Heart left ventricle (tissue), 16 donors: Measurements from ENCODE around the gene EPHB1. TPM values are rescaled to one million over a fixed set of nuclear protein-coding genes. Genes with fewer than 3 reads are reported as not detected.

Experiments used
- ATAC-seq, 4 donors: fragments of 200-7000 bp; cut with Tn5 transposase; one replicate each; pipeline ENCODE4 v1.9.1; 2020 to 2022; ENCODE audit warnings: moderate library complexity in 4 of 4, mild to moderate bottlenecking in 3 of 4, moderate number of reproducible peaks in 1 of 4
- DNase-seq, 5 donors: peaks; one replicate each; pipeline ENCODE4 v3.0.0-alpha.2; 2020
- H3K27ac ChIP-seq, 12 donors: fragments of 200-600 bp; sonication (generic) in 4 of 12; one replicate each; pipeline versions ENCODE4 v1.5.0 to v1.8.0; 2016 to 2022; ENCODE audit warnings: mild to moderate bottlenecking in 2 of 12
- H3K27me3 ChIP-seq, 9 donors: fragments of 200-600 bp; sonication (generic) in 2 of 9; one replicate each; pipeline versions ENCODE4 v1.5.1 to v1.8.0; 2016 to 2022; ENCODE audit warnings: mild to moderate bottlenecking in 3 of 9
- H3K36me3 ChIP-seq, 9 donors: fragments of 200-600 bp; sonication (generic) in 2 of 9; one replicate each; pipeline versions ENCODE4 v1.5.0 to v1.8.0; 2018 to 2022; ENCODE audit warnings: mild to moderate bottlenecking in 2 of 9
- H3K4me1 ChIP-seq, 12 donors: fragments of 200-600 bp; sonication (generic) in 4 of 12; one replicate each; pipeline versions ENCODE4 v1.5.0 to v1.8.0; 2016 to 2022; ENCODE audit warnings: mild to moderate bottlenecking in 3 of 12
- H3K4me3 ChIP-seq, 12 donors: fragments of 200-600 bp; sonication (generic) in 4 of 12; one replicate each; pipeline versions ENCODE4 v1.5.0 to v1.8.0; 2017 to 2022; ENCODE audit warnings: mild to moderate bottlenecking in 9 of 12, moderate library complexity in 4 of 12
- H3K9me3 ChIP-seq, 12 donors: fragments of 200-600 bp; sonication (generic) in 4 of 12; one replicate each; pipeline versions ENCODE4 v1.5.0 to v1.8.0; 2016 to 2022; ENCODE audit warnings: mild to moderate bottlenecking in 1 of 12
- CTCF ChIP-seq, 12 donors: fragments of 200-600 bp; sonication (generic) in 4 of 12; IDR thresholded peaks; one replicate each; pipeline versions ENCODE4 v1.5.0 to v1.8.0; 2018 to 2022; ENCODE audit warnings: antibody characterized with exemption in 12 of 12, mild to moderate bottlenecking in 5 of 12
- POLR2A ChIP-seq, 2 donors: fragments of 450-650 bp; IDR thresholded peaks; one replicate each; pipeline ENCODE4 v1.6.1; 2017; ENCODE audit warnings: antibody characterized with exemption in 2 of 2, mild to moderate bottlenecking in 2 of 2, moderate library complexity in 2 of 2
- WGBS, 4 donors: extraction: QIAGEN DNeasy Blood & Tissue Kit in 2 of 4; methylation state at CpG; one replicate each; pipeline versions ENCODE4 v1.1.5 to v1.1.7; 2013 to 2018; 5-methylcytosine and 5-hydroxymethylcytosine counted together
- intact Hi-C, 10 donors: fragments of 100-400 bp; cut with DNase I; formaldehyde crosslinking; loops; one replicate each; pipeline versions ENCODE4 v1.11.1 to v1.14.2; 2022
- polyA plus RNA-seq, 2 donors: library from polyadenylated mRNA; stranded (reverse); fragments of 200-250 nt; gene quantifications; one replicate each; pipeline ENCODE4 v1.2.3, GENCODE V29; 2013
- total RNA-seq, 9 donors: library from RNA; depleted of rRNA in 2 of 9; stranded (reverse); fragments of >200 nt in 2 of 9; fragmentation: NEBNext Ultra II Directional in 3 of 9; extraction: Animal tissue kit (Norgen Biotek cat#: 25700) in 3 of 9; gene quantifications; one replicate each; pipeline versions ENCODE4 v1.1.0 to v1.2.4, GENCODE V29; 2016 to 2023
- donor health status: ischemic (EF 13 %, LVEDD 7.1; RV severe dilation, severe dysfunction).
- donor health status: healthy with polysubstance abuse.
- donor health status: DM: no; HTN: yes; CAD: no.
- donor health status: DM: no; HTN: no; CAD: no.
- donor health status: ischemic (EF 25% LVEDD 6.9; RV normal size, moderate dysfunction).
- donor health status: ischemic (EF 25% LVEDD 5.7; RV mildly dilated, moderate dysfunction).
- donor health status: healthy.
- donor health status: DM: yes; HTN: yes; CAD: no.
- donor health status: ischemic (EF 35%, LVEDD 5.7; RV mildly dilated, moderate dysfunction).
- donor health status: nonischemic (EF 11% LVEDD 7.7; RV severe dilation, severe dysfunction).
- donor health status: DM: yes; HTN: yes; CAD: no.
- donor health status: PGD.
- donor health status: ischemic (EF 29% LVEDD 5.4; RV normal size, mild dysfunction).
- donor health status: nonischemic (EF 23%, LVEDD 6.1; RV moderate dilation, normal function).

Gene EPHB1
- total and polyA plus RNA-seq, 11 donors = 0.31 to 2.2 (median 1.1) TPM

GRCh38 chr3:135172191-135172869, 377.3 kb downstream of the EPHB1 start:
- TF ChIP-seq POLR2A (IDR thresholded peaks at IDR 0.05) (no peak), CTCF (IDR thresholded peaks at IDR 0.05) (no peak)
- Histone ChIP-seq H3K36me3 (no peaks in the 10 kb centered on the region), H3K9me3 (no peaks in the 10 kb centered on the region), H3K27me3 (peaks cover 0 to 1% (median 0%) of the 10 kb centered on the region in 9 donors), H3K27ac (no peak overlapping the region), H3K4me1 (no peaks in the 10 kb centered on the region), H3K4me3 (no peak overlapping the region)
- DNase-seq (no peak), ATAC-seq (no peak)
- intact Hi-C loops = no loop called here
- WGBS, 4 donors = 82 to 92% (median 83%) methylated on average over 3 of the region's 3 CpGs

GRCh38 chr3:135175728-135176277, 380.7 kb downstream of the EPHB1 start:
- intact Hi-C loops = no loop called here
- Histone ChIP-seq H3K27me3 (peaks cover 0 to 3% (median 0%) of the 10 kb centered on the region in 9 donors), H3K4me1 (no peaks in the 10 kb centered on the region), H3K27ac (no peak overlapping the region), H3K9me3 (no peaks in the 10 kb centered on the region), H3K4me3 (no peak overlapping the region), H3K36me3 (no peaks in the 10 kb centered on the region)
- no peak for ATAC-seq
- WGBS, 4 donors = 77 to 80% (median 79%) methylated on average over 5 of the region's 5 CpGs
- no peak for DNase-seq
- no peak for TF ChIP-seq POLR2A (IDR thresholded peaks at IDR 0.05)
- TF ChIP-seq CTCF (IDR thresholded peaks at IDR 0.05) = no peak

GRCh38 chr3:135176881-135177280, 381.8 kb downstream of the EPHB1 start:
- TF ChIP-seq POLR2A (IDR thresholded peaks at IDR 0.05) (no peak), CTCF (IDR thresholded peaks at IDR 0.05) (no peak)

GRCh38 chr3:135178566-135178965, 383.5 kb downstream of the EPHB1 start:
- Histone ChIP-seq H3K27me3 (peaks cover 0 to 3% (median 0%) of the 10 kb centered on the region in 9 donors), H3K4me3 (no peak overlapping the region), H3K27ac (no peak overlapping the region), H3K36me3 (no peaks in the 10 kb centered on the region), H3K9me3 (peaks cover 0 to 3% (median 0%) of the 10 kb centered on the region in 12 donors), H3K4me1 (no peaks in the 10 kb centered on the region)
- WGBS, 4 donors = 84 to 89% (median 86%) methylated on average over 2 of the region's 2 CpGs
- TF ChIP-seq CTCF (IDR thresholded peaks at IDR 0.05) = no peak
- TF ChIP-seq POLR2A (IDR thresholded peaks at IDR 0.05) = no peak
- no peak for ATAC-seq
- intact Hi-C loops = no loop called here
- no peak for DNase-seq

More at GRCh38 chr3:135176881-135177280, 381.8 kb downstream of the EPHB1 start:
- intact Hi-C loops = no loop called here
- Histone ChIP-seq H3K4me3 (no peak overlapping the region), H3K9me3 (no peaks in the 10 kb centered on the region), H3K4me1 (no peaks in the 10 kb centered on the region), H3K36me3 (no peaks in the 10 kb centered on the region), H3K27ac (no peak overlapping the region), H3K27me3 (peaks cover 0 to 3% (median 0%) of the 10 kb centered on the region in 9 donors)
- DNase-seq (no peak), ATAC-seq (no peak)
- 64 to 82% (median 75%) methylated on average over 9 of the region's 9 CpGs for WGBS, 4 donors
